Amniotic stem cell (primary cell): ENCODE results near the gene MAP4.
"Not testable (repeated sequence)": the region's sequence is repeated elsewhere in the genome, so short reads cannot be mapped to it uniquely, and the experiment has no call there.

Experiments
- DNase-seq: peaks from one replicate; lab custom pipeline; 2025; lab: John Stamatoyannopoulos, UW

MAP4 gene

DNA sequence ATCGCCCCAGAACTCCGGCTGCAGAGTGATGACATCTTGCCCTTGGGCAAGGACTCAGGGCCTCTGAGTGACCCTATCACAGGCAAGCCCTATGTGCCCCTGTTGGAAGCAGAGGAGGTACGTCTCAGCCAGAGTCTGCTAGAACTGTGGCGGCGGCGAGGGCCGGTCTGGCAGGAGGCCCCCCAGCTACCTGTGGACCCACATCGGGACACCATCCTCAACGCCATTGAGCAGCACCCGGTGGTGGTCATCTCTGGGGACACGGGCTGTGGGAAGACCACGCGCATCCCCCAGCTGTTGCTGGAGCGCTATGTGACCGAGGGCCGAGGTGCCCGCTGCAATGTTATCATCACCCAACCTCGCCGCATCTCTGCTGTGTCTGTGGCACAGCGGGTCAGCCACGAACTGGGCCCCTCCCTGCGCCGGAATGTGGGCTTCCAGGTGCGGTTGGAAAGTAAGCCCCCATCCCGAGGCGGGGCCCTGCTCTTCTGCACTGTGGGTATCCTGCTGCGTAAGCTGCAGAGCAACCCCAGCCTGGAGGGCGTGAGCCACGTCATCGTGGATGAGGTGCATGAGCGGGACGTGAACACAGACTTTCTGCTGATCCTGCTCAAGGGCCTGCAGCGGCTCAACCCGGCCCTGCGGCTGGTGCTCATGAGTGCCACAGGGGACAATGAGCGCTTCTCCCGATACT is 169.9 kb downstream of the MAP4 start:
- no peak for DNase-seq

DNA sequence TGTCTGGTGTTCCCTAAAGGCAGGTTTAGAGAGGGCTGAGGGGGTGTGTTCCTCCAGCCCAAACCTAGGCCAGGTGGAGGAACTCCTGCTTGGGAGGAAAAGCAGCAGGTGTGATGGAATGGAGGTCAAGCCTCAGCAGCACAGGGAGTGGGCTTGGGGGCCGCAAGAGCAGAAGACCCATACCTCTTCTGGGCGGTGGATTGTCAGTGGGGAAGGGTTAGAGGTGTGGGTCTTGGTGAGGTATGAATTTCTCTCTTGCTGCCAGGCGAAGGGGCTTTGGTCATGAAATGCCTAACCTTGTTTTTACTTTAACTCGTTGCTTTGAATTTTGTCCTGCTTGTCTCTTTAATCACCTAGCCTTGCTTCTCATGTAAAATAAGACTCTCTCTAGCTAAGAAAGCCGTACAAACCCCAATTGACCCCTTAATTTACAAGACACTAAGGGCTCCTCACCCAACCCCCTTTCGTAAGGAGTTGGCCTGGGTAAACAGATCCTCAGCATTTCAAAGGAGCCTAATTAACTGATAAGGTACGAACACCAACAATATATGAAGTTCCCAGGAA is 174.3 kb downstream of the MAP4 start:
- no peak for DNase-seq

DNA sequence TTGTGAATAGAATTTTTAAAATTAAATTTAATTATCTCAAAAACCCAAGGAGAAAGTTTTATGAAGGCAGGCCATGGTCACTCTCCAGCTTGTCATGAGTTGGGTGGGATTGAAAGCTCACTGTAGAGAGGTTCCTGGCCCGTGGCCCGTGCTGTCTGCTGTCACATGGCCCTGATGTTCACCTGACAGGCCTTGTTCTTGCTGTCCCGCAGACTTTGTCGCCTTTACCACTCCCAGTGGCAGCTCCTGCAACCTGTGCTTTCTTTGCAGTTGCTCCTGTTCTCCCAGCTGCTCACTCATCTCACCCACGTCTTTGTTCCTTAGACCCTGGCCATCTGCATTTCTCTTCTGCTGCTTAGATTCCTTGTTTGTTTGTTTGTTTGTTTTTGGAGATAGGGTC is 177.7 kb downstream of the MAP4 start:
- DNase-seq: no peak

DNA sequence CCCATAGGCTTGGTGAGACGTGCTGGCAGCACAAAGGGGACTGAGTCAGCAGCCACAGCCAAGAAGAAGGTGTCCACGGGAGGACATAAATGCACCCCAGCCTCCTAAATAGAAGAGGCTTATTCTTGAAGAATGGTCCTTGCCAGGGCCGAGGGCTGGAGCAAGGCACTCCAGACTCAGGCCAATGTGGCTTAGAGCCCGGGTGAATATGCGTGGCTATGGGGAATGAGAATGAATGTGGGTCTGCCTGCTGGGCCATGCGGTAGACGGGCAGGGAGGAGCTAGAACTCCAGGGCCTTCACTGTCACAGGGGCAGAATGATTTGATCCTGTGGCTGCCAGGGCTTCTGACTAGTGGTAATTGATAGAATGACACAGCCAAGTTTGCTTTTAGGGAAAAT is 179.2 kb downstream of the MAP4 start:
- no peak for DNase-seq

DNA sequence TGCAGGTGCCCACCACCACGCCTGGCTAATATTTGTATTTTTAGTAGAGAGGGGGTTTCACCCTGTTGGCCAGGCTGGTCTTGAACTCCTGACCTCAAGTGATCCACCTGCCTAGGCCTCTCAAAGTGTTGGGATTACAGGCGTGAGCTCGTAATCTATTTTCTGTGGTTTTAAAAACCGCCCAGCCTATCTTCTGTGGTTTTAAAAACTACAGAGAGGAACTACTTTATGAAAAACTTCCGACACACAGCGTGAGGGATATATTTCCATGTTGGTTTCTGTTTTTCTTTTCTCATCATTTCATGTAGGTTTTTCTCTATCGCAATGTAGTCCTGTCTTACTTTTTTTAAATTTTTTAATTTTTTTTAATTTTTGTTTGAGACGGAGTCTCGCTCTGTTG is 186.7 kb downstream of the MAP4 start:
- DNase-seq: not testable (repeated sequence)

DNA sequence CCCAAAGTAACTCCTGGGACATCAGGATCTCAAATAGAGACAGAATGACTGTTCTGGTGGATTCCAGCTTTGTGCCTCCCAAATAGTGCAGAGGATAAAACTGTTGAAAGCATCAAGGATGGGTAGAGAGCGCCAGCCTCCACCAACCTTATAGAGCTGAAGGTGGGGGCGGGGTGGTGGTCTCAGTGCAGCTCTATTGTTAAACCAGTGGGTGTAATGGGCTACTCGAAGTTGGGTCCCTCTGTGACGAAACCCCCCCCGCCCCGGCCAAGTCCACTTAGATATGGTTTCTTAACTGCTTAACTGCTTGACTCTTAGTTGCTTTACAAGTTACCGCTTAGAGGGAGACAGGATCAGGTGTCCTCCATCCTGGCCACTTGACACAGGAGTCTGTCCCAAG is 190.6 kb downstream of the MAP4 start:
- no peak for DNase-seq

DNA sequence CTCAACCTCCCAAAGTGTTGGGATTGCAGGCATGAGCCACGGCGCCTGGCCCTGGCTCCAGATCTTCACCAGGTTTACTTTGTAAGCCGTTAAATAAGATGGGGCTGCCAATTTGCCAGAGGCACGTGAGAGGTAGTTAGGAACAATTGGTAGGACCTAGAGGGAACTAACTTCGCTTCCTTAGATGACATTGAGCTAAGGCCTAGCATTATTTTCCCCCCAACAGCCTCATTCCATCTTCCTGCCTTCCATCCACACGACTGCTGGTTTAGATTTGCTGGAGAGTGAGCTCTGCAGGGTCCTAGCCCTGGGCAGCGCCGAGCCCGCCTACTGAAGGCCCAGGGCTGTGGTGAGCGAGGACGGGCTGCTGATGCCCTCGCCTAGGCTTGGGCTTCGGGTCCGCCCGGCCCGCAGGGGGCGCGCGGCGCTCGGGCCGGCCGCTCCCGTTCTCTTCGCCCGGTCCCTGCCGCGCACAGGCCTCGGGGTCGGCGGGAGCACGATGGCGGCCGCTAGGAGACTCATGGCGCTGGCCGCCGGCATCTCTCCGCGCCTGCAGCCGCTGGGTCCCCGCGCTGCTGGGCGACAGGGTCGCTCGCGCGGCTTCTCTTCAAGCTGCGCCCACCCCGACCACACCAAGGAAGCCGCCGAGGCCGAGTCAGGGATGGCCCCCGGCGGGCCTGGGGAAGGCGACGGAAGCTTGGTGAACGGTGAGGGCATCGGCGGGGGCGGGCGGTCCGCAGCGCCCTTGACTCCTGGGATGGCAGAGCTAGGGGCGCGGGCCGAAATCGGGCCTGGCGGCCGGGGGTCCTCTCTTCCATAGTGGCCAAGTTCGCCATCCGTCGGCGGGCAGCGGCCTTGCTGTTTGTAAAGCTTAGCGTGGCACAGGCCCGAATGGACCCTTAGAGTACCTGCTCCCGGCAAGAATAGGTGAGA is 191.4 kb downstream of the MAP4 start:
- DNase-seq: peak; percentile 31

DNA sequence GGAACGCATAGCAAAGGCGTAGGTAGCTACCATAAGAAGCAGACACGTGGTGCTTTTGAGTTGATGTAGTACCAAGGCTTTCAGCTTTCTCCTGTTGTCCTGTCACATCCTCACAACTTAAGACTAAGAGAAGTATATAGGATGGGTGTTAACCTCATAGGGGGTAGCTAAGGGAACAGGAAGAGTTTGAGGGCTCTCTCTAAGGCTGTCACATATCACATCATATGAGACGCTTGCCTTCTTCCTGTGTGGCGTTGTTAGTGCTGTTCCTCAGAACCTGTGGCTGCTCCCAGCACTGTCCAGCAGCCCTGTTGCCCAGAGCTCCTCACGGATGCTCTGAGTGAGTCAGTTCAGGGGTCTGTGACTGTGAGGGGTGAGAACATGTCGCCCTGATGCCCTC is 198.6 kb downstream of the MAP4 start:
- no peak for DNase-seq

DNA sequence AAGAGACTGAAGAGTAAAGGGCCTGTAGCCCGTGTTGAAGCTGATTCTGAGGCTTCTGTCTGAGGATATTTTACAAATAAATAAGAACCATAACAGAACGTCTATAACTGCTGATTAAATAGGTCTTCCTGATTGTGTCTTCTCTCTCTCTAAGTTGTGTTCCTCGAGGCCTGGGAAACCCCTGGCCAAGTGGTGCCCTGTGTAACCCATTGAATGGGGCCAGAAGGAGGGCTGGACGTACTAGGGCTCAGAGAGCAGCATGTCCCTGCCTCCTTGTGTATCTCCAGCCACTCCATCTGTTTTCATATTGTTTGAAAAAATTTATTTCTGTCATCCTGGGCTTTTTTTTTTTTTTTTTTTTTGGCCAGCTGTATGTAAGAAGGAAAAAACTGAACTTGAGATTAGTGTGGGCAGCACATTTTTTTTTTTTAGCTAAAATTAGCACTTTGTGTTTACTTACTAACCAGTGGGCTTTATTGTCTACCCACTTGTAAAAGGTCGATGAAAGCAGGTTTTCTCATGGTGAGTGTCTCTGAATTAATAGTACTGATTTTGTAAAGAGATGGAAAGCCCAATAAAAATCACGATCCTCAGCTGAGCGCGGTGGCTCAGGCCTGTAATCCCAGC is 202.6 kb downstream of the MAP4 start:
- DNase-seq: no peak

DNA sequence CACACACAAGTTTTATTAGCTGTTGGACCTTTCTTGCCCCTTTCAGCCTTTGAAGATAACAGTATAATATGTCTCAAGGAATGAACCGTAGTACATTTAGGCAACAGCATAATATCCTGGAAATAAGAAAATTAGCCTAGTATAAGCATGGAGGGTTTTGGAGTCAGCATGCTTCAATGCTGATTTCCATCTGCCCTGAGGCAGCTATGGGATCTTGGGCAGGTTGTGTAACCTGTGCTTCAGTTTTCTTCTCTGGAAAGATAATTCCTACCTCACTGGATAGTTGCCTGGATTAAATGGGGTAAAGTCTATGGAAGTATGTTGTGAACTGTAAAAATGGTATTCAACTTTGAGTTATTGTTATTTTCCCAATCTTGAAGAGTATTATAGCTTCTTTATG is 211.6 kb downstream of the MAP4 start:
- no peak for DNase-seq

DNA sequence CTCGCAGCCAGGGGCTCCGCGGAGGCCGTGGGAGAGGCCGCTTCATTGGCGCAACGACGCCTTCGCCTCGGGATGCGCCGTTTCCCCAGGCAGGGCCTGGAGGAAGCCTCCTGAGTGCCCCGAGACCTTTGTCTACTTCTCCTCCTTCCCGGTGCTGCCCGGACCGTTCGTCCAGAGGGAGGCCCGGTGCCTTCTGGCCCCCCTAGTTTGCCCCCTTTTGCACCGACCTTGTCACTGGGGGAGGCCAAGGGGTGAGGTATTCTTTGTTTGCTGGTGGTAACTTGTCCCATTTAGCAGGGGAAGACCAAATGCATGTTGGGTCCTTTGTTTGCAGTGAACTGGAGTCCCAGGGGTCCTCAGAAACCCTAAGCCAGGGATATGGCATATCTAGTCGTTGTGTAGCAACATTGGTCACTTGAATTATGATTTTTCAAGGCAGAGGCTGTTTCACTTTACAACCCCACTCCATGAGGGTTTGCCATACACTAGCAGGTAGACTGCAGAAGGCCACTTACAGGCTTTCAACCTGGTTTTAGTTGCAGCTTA is 212.7 kb downstream of the MAP4 start:
- DNase-seq: no peak

DNA sequence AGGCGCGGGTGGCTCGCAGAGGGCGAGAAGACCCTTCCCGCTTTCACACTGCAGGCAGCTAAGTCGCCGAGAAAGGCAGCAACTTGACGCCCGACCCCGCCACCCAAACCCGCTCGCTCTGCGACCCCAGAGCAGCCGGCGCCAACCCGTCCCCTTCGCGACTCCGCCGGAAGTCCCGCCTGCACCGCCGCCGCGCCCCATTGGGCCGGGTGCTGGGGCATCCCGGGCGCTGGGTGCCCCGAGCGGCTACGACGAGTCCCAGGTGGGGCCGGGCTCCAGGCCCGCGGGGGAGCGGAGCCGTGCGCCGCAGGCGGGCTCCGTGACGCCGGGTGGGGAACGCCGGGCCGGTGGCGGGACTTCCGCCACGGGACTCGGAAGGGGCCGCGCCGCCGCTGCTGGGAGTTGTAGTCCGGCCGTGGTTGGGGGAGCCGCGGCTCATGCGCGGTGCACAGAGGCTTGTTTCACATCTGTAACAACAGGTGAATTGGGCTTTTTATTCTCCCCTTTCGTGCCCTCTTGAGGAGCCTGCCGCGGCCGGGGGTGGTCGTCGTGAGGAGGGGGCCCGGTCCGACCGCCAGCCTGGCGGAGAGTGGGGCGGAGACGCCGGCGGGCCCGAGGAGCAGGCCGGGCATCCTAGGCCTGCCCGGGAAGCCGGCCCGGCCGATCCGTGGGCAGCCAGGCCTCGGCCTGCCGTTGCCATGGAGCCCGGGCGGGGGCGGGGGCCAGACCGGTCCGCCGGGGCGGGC is 213.3 kb downstream of the MAP4 start, which contains the start of gene DHX30:
TSS of gene DHX30 (plus strand) at position 405 of the 746 bp plus-strand sequence. CDS start 7,546 bp downstream, outside the sequence.
- peak; percentile 88 for DNase-seq
